Stimulated activated naive CD4-positive, alpha-beta T cell treated with Interleukin-2 at 50 U/mL for 16 hours (primary cell): ENCODE data around the gene MACF1.
"Not testable (repeated sequence)": the region's sequence is repeated elsewhere in the genome, so short reads cannot be mapped to it uniquely, and the experiment has no call there.

ENCODE experiments used
- DNase-seq: peaks from one replicate; lab custom pipeline; 2025; lab: John Stamatoyannopoulos, UW

Gene MACF1

GRCh38 chr1:39422614-39423013 lies 218.1 kb downstream of the MACF1 start:
- DNase-seq, result no peak

DNA sequence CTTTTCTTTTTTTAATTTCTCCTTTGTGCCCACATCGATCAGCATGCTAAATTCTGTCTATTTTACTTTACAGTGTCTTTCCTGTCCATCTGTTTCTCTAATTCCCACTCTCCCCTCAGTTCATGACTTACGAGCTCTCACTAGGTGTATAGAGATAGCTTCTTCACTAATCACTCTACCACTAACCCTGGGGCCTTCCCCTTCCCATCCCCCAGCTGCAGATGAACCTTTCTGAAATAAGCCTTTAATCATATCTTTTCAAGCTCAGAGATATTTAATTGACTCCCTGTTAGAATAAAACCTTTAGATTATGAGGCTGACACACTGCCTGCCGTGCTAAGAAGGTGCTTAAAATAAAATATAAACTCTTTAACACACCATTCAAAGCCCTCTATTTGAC lies 220.7 kb downstream of the MACF1 start:
- no peak for DNase-seq

DNA sequence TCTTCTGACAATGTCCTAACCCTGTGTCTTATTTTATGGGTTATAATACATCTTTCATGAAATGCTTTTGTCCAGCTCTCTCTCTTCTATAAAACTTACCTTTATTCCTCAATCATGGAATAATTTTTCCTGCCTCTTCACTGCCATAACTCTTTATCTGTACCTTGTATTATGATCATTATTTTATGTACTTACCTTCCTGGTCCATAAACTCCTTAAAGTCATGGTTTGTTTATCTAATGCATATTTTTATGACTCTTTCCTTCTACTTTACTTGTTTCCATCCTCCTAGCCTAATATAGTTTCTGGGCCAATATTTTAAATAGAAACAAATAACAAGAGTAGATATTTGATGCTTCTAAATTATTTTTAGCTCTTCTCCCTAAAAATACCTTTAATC lies 221.1 kb downstream of the MACF1 start:
- no peak for DNase-seq

GRCh38 chr1:39426346-39426745 lies 221.9 kb downstream of the MACF1 start:
- DNase-seq, result no peak

DNA sequence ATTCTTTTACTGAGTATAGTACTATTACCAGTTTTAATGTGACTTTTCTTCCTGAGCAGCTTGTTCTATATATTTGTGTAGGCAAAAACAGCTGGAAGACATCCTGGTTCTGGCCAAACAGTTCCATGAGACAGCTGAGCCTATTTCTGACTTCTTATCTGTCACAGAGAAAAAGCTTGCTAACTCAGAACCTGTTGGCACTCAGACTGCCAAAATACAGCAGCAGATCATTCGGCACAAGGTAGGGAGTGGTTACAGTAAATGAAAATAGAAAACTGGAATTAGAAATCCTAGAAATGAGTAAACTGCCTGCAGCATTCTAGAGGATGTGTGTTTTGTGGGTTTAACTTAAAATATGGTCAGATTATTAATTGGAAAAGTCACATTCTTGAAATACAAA lies 222.9 kb downstream of the MACF1 start:
- DNase-seq, result no peak

- DNase-seq, result no peak
These were observed 223.4 kb downstream of the MACF1 start for GRCh38 chr1:39427912-39428311.

DNA sequence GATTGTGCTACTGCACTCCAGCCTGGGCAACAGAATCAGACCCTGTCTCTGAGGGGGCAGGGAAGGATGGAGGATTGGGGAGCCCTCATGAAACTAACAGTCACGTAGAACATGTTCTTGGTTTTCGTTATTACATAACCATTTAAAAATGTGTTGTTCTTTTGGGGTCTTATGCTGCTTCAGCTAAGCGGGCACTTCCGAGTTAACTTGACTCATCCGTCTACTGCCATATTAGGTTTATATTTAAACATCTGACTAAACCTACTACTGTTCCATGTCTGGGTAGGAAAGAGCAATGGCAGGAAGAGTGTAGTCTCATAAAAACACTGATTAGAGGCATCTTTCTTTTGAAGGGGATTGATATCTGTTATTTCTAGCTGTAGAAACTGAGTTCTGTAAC lies 227.4 kb downstream of the MACF1 start:
- DNase-seq, result no peak

GRCh38 chr1:39434797-39435395 lies 230.4 kb downstream of the MACF1 start:
- no peak for DNase-seq

GRCh38 chr1:39435597-39435996 lies 231.1 kb downstream of the MACF1 start:
- no peak for DNase-seq

DNA sequence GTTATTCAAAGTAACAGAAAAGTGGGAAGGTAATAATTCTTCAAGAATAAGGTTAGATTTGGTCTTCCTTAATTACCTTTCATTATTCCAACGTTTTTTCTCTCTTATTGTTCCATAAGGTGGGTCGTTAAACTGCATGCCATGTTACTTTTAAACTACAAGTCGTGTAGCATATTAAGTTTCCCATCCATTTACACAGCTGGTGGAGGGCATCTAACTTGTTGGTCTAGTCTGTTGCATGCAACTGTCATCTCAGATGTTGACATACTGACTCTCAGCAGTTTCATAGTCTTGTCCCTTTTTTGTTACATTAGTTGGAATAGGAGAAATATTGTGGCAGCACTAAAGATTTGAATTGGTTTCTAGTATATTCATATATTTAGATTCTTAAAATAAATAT lies 232.3 kb downstream of the MACF1 start:
- DNase-seq, result no peak

DNA sequence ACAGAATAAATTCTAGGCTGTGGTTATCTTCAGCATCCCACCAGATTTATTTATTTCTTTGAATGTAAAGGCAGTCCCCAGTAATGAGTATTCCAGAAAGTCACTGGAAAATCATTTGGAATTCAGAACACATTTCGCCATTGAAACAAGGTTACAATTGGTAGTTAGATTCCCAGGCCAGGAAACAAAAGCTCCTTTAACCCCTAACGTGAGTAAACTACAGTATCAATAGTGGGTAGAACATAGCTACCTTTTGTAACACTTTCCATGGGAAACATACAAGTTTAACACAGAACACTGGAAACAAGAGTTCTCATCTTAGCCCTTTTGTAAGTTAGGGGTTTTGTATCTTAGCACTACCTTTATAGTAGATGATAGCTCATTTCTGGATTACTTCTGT lies 233.5 kb downstream of the MACF1 start:
- DNase-seq, result no peak

GRCh38 chr1:39440856-39441255 lies 236.4 kb downstream of the MACF1 start:
- no peak for DNase-seq

GRCh38 chr1:39441797-39442196 lies 237.3 kb downstream of the MACF1 start:
- no peak for DNase-seq

GRCh38 chr1:39445573-39445972 lies 241.1 kb downstream of the MACF1 start:
- no peak for DNase-seq

DNA sequence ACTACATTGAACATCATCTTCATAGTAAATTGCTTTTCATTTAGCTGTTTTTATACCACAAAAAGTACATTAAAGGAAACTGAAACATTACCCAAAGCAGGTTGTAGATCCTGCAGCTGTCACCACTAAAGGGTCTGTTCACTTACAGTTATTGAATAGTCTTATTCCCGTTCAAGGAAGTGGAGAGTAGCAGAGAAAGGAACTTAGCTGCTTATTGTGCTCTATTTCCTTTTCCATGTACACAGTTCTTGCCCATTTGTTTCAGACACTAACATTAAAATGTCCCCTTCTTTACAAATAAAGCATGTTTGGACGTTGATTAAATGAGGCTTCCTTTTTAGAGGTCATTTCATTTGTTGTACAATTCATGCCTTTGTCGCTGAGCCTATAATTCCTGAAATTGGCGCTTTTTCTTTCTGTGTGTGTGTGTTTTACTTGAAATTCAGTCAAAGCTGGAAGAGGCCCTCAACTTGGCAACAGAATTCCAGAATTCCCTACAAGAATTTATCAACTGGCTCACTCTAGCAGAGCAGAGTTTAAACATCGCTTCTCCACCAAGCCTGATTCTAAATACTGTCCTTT lies 242.6 kb downstream of the MACF1 start:
- DNase-seq, result no peak

DNA sequence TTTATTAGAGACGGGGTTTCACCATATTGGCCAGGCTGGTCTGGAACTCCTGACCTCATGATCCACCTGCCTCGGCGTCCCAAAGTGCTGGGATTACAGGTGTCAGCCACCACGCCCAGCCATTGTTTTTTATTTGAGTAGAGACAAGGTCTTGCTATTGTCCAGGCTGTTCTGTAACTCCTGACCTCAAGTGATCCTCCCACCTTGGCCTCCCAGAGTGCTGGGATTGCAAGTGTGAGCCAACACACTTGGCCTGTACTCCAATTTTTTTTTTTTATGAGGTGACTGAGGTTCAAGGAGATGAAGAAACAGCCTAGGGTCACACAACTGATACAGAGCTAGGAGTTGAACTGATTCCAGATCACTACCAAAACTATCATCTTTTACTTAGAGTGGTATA lies 245.5 kb downstream of the MACF1 start:
- not testable (repeated sequence) for DNase-seq

DNA sequence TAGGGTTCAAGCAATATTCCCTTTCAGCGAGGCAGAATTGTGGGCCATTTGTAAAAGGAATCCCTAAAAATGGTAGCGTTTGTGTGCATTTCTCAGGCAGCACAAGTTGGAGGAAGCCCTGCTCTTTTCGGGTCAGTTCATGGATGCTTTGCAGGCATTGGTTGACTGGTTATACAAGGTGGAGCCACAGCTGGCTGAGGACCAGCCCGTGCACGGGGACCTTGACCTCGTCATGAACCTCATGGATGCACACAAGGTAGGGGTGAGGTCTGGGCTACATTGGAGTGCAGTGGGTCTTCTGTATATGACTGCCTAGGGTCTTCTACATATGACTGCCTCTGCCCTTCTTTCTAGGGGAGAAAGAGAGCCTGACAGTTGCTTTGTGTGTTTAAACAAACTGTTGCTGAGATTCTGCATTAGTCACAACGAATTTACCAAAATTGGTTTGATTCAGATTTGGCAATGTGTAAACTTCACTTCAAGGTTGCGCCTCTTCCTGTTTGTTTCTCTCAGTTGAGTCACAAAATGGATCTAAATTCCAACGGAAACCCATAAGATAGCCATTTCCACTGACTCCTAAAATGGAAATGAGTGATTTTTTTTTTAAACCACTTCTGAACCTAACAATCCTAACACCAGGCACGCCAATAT lies 246.6 kb downstream of the MACF1 start:
- DNase-seq, result no peak

- no peak for DNase-seq
These were observed 247.6 kb downstream of the MACF1 start for GRCh38 chr1:39452081-39452480.

- DNase-seq, result no peak
These were observed 248.0 kb downstream of the MACF1 start for GRCh38 chr1:39452540-39452939.

GRCh38 chr1:39453603-39454002 lies 249.1 kb downstream of the MACF1 start:
- DNase-seq, result no peak

DNA sequence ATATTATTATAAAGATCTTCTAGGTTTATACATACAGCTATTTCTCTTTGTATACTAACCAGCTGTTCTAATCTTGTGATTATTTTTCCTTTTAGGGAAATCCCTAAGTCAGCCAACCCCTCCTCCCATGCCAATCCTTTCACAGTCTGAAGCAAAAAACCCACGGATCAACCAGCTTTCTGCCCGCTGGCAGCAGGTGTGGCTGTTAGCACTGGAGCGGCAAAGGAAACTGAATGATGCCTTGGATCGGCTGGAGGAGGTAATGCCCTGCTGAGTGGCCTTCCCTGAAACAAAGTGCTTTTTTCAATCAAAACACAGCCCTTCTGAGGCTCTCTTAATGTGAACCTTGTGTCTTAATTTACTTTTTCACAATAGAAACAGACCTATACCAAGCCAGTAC lies 254.5 kb downstream of the MACF1 start:
- no peak for DNase-seq

- DNase-seq, result no peak
These were observed 257.6 kb downstream of the MACF1 start for GRCh38 chr1:39462074-39462473.

- DNase-seq, result no peak
These were observed 262.1 kb downstream of the MACF1 start for GRCh38 chr1:39466413-39467107.
